Activated T-helper 17 cell treated with anti-CD3 and anti-CD28 coated beads, Interleukin-2, amount 50 U/mL, for 72 hours (primary cell): ENCODE measurements around the gene MANBA. TPM values are rescaled to one million over a fixed set of nuclear protein-coding genes. Genes with fewer than 3 reads are reported as not detected.

Experiments
- ATAC-seq: fragments of 150-1000 bp; cut with Tn5 transposase; replicated peaks from 2 replicates; pipeline ENCODE4 v1.10.0; 2021; ENCODE audit warnings: mild to moderate bottlenecking, moderate library complexity
- H3K27ac Mint-ChIP-seq: one replicate; pipeline ENCODE4 v1.8.0; 2022; ENCODE audit warnings: mixed read lengths
- H3K27me3 Mint-ChIP-seq: one replicate; pipeline ENCODE4 v1.8.0; 2022; ENCODE audit warnings: mixed read lengths
- H3K36me3 Mint-ChIP-seq: one replicate; pipeline ENCODE4 v1.8.0; 2022; ENCODE audit warnings: low read depth, mild to moderate bottlenecking, mixed read lengths
- H3K4me1 Mint-ChIP-seq: one replicate; pipeline ENCODE4 v1.8.0; 2022; ENCODE audit warnings: mixed read lengths
- H3K4me3 Mint-ChIP-seq: one replicate; pipeline ENCODE4 v1.8.0; 2022; ENCODE audit warnings: mild to moderate bottlenecking, mixed read lengths
- H3K9me3 Mint-ChIP-seq: one replicate; pipeline ENCODE4 v1.8.0; 2022; ENCODE audit warnings: mixed read lengths
- total RNA-seq, 2 donors: library from RNA; stranded (reverse); gene quantifications; one replicate each; pipeline ENCODE4 v1.2.3, GENCODE V29; 2022

The MANBA gene
- total RNA-seq, 2 donors from 2014 or later: 10.0 to 13.6 TPM

DNA sequence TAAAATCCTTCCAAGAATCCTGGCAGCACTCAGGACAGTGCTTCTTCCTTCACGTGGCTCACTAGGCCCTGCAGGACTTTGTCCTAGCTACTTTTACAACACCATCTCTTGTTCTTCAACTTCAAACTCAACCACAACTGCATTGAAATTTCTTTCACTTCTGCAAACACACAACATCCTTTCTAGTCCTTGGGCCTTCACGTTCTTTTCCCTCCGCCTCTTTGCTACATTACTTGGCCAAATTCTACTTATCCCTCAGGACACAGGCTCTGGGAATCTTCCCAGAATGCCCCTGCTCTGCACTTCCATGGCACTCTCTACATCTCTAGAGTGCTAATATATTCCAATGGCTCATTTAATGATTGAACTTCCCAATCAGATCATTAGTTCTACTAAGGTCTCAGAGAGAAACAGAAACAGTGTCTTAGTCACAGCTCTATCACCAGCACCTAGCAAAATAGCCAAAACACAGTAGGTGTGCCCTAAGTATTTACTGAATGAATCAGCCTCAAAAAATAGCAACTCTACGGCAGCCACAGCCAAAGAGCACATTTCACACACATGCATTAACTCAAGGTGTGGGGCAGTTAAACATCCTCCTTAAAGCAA, 73.3 kb downstream of the MANBA start:
- ATAC-seq: peak; percentile 63
- Mint-ChIP-seq H3K27me3 (no peaks in the 10 kb centered on the region), H3K9me3 (no peaks in the 10 kb centered on the region), H3K4me1 (no peaks in the 10 kb centered on the region), H3K4me3 (no peak overlapping the region), H3K36me3 (peaks cover 6% of the 10 kb centered on the region), H3K27ac (no peak overlapping the region)

DNA sequence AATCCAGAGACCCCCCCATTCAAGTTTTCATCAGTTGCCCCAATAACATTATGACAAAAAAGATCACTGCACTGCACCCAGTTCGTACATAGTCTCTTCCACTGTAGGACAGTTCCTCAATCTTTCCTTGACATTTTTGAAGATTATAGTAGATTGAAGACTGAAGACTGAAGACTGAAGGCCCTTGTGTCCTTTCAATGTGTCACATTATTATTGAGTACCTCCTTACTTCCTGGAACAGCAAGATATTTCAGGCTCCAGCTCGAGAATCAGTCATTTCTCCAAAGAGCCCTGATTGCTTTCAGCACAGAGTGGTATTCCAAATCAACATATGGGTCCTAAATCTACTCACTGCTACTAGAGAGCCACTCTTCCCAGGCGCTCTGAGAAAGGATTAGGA, 75.0 kb downstream of the MANBA start:
- H3K36me3 Mint-ChIP-seq: peaks cover 14% of the 10 kb centered on the region
- no peaks in the 10 kb centered on the region for H3K4me1 Mint-ChIP-seq
- ATAC-seq: no peak
- H3K9me3 Mint-ChIP-seq: no peaks in the 10 kb centered on the region
- H3K27ac Mint-ChIP-seq: no peak overlapping the region
- H3K27me3 Mint-ChIP-seq: no peaks in the 10 kb centered on the region
- H3K4me3 Mint-ChIP-seq: no peak overlapping the region

DNA sequence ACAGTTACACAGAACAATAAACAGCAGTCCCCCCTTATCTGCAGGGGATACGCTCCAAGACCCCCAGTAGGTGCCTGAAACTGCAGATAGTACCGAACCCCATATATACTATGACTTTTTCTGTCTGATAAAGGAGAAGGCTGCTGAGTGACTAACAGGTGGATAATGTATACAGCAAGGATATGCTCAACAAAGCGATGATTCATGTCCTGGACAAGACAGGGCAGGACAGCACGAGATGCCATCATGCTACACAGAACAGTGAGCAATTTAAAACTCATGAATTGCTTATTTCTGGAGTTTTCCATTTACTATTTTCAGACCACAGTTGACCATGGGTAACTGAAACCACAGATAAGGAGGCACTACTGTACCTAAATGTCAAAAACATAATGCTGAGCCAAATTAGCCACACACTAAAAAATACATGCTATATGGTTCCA, 76.1 kb downstream of the MANBA start:
- no peak overlapping the region for H3K4me3 Mint-ChIP-seq
- H3K9me3 Mint-ChIP-seq: no peaks in the 10 kb centered on the region
- H3K27ac Mint-ChIP-seq: no peak overlapping the region
- H3K27me3 Mint-ChIP-seq: no peaks in the 10 kb centered on the region
- peak; percentile 66 for ATAC-seq
- H3K4me1 Mint-ChIP-seq: no peaks in the 10 kb centered on the region
- peaks cover 17% of the 10 kb centered on the region for H3K36me3 Mint-ChIP-seq

DNA sequence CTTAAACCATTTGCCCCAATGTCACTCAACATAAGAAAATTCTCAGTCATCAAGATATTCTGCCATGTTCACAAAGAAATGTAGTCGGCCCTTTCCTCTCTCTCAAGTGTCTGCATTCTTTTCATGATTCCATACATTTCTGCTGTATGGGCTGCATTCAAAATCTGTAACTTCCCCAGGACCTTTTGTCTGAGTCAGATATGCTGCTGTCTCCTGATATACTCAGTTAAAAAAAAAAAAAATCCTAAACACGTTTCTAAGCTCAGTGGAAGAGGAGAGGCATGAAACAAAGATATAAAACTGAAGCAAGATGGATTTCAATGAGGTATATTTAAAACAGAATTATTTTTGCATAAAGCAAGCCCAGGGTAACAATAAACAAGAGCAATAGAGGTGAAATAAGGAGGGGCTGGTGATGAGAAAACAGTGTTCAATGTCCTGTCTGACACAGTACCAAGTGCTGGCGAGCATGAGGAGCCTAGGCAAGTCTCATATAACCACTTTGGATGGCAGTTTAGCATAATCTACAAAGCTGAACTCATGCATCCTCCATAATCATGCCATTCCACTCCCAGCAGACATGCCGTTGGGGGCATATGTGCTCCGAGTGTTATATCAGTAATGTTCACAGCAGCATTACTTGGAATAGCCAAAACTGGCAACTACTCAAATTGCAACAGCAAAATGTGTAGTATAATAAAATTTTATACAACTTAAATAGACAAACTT, 76.7 kb downstream of the MANBA start:
- Mint-ChIP-seq H3K4me1 (no peaks in the 10 kb centered on the region), H3K4me3 (no peak overlapping the region)
- no peak for ATAC-seq

DNA sequence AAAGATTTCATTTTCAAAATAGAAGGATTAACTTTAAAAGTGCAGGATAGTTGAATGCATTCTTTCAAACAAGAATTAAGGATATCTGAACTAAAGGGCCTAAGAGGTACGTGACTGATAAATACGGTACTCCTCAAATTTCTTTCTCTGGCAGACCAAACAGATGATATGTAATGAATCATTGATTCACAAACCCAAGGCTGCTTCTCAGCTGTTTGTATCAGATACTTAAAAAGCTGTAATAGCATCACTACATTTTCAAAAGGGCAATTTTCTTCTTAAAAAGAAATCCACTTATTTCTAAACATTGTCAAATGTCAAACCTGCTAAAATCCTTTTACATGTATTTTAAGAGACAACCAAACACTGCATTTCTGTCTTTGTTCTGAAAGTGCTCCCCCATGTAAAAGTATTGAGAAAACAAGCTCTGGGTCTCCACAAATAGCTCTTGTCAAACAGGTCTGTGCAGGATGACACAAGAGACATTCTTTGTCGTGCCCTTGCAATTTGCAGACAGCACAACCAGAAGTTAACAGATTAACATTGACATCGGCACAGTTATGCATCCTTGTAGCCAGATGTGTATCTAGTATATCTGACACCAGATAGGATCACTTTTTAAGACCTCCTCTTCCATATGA, 82.0 kb downstream of the MANBA start:
- Mint-ChIP-seq H3K36me3 (peaks cover 15% of the 10 kb centered on the region), H3K4me1 (peaks cover 6% of the 10 kb centered on the region), H3K9me3 (no peaks in the 10 kb centered on the region), H3K4me3 (no peak overlapping the region), H3K27ac (no peak overlapping the region), H3K27me3 (no peaks in the 10 kb centered on the region)
- no peak for ATAC-seq

More for the DNA sequence above, 76.7 kb downstream of the MANBA start:
- no peaks in the 10 kb centered on the region for H3K27me3 Mint-ChIP-seq
- H3K36me3 Mint-ChIP-seq: peaks cover 15% of the 10 kb centered on the region
- H3K27ac Mint-ChIP-seq: no peak overlapping the region
- no peaks in the 10 kb centered on the region for H3K9me3 Mint-ChIP-seq

DNA sequence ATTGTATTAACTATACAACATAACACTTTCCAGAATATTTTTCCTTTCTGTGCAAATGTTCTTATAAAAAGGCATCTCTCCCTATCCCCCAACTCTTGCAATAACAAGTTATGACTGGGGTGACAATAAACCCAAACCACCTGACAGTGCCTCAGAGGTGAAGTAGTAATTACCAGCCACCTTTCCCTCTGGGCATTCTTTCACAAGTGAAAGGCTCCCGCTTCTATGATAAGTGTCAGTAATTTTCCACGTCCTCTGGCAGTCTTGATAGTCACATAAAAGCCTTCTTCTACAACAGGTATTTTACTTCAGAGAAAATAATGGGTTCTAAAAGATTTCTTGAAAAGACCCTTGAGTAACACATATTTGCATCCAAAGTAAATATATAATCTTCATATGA, 82.7 kb downstream of the MANBA start:
- H3K27me3 Mint-ChIP-seq: no peaks in the 10 kb centered on the region
- H3K9me3 Mint-ChIP-seq: no peaks in the 10 kb centered on the region
- H3K27ac Mint-ChIP-seq: no peak overlapping the region
- peaks cover 6% of the 10 kb centered on the region for H3K4me1 Mint-ChIP-seq
- peaks cover 15% of the 10 kb centered on the region for H3K36me3 Mint-ChIP-seq
- H3K4me3 Mint-ChIP-seq: no peak overlapping the region
- ATAC-seq: no peak

DNA sequence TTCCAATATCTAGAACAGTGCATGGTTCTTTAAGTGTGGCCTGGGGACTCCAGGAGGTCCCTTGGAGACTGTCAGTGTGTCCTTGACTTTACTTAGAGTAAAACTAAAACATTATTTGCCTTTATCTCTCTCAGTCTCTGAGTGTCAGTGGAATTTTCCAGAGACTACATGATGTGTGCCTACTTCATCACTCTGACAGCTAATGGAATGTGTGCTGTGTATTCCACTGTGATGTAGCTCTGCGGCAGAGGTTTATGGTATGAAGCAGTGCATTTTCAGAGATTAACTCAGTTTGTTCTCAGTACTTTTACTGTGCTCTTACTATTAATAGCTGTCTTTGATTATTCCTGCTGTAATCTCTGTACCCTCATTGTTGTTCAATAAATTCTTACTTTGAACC, 85.6 kb downstream of the MANBA start:
- H3K9me3 Mint-ChIP-seq: no peaks in the 10 kb centered on the region
- H3K27me3 Mint-ChIP-seq: no peaks in the 10 kb centered on the region
- no peak overlapping the region for H3K4me3 Mint-ChIP-seq
- peaks cover 6% of the 10 kb centered on the region for H3K4me1 Mint-ChIP-seq
- H3K27ac Mint-ChIP-seq: no peak overlapping the region
- no peak for ATAC-seq
- H3K36me3 Mint-ChIP-seq: peaks cover 3% of the 10 kb centered on the region

DNA sequence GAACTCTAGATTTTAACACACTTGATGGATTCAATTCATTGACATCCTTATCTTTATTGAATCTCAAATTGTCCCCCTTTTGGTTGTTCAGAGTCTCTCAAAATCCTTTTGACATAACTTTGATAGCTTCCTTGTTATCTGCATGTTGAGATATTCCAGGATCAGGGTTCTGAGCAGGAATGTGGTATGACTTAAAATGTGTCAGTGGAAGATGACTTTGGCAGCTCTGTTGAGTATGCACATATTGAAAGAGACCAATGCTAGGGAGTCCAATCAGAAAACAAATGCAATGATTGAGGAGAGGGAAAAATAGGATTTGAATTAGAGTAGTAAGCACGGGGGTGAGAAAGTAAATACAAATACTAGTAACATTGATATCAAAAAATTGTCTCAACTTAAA, 93.8 kb downstream of the MANBA start:
- Mint-ChIP-seq H3K4me3 (no peak overlapping the region), H3K27ac (no peak overlapping the region), H3K36me3 (peaks cover 36% of the 10 kb centered on the region), H3K9me3 (no peaks in the 10 kb centered on the region), H3K4me1 (no peaks in the 10 kb centered on the region), H3K27me3 (no peaks in the 10 kb centered on the region)
- no peak for ATAC-seq

DNA sequence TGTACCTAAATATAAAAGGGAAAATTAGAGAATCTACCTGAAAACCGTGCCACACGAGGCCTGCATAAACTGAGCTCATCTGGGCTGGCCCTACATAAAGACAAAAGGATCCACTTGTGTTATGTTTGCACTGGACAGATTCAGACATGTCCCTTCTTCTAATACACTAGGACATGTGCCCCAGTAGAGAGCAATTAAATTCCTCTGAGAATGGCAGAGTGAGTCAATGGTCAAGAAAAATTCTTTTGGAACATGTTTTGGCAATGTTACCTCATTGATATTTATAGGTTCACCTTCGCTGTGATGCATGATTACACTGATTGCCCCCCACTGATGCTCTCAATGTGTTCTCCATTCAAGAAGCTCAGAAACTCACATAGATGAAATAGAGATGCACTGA, 95.2 kb downstream of the MANBA start:
- Mint-ChIP-seq H3K4me1 (no peaks in the 10 kb centered on the region), H3K36me3 (peaks cover 36% of the 10 kb centered on the region), H3K27me3 (no peaks in the 10 kb centered on the region), H3K27ac (no peak overlapping the region), H3K4me3 (no peak overlapping the region), H3K9me3 (no peaks in the 10 kb centered on the region)
- no peak for ATAC-seq

DNA sequence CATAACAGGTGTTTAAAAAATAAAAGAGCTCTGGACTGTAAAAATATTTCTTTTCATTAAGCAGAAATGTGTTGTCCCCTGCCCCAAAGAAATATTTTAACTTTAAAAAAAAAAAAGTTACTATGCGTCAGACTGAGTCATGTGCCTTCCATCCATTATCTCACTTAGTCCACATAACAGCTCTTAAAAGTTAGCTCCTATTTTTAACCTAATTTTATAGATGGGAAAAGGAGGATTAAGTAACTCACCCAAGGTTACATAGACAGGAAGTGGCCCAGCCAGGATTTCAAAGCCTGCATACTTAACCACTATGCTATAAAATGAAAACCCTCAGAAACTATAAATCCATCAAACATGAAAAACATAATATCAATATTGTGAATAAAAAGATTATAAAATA, 97.7 kb downstream of the MANBA start:
- H3K36me3 Mint-ChIP-seq: peaks cover 22% of the 10 kb centered on the region
- no peaks in the 10 kb centered on the region for H3K27me3 Mint-ChIP-seq
- no peaks in the 10 kb centered on the region for H3K9me3 Mint-ChIP-seq
- H3K4me1 Mint-ChIP-seq: no peaks in the 10 kb centered on the region
- ATAC-seq: no peak
- H3K27ac Mint-ChIP-seq: no peak overlapping the region
- no peak overlapping the region for H3K4me3 Mint-ChIP-seq

DNA sequence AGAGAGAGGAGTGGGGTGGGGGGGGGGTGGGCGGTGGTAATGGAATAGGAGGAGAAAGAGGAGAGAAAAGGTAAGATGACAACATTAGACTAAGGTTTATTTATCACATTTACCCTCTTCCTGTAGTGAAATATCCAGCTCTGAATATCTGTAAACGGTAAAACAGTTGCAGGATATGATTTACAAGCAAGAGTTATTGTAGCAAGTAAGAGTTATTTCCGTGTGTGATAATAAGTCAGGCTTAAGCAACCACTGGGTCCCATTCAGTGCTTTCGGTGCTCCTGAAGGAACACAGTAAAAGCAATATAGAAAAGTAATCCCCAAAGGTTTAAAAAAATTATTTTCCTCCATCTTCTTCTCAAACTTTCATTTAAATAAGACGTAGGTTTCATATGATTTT, 103.6 kb downstream of the MANBA start:
- Mint-ChIP-seq H3K4me3 (no peak overlapping the region), H3K4me1 (no peaks in the 10 kb centered on the region), H3K36me3 (peaks cover 9% of the 10 kb centered on the region), H3K27ac (no peak overlapping the region), H3K27me3 (no peaks in the 10 kb centered on the region), H3K9me3 (no peaks in the 10 kb centered on the region)
- no peak for ATAC-seq

DNA sequence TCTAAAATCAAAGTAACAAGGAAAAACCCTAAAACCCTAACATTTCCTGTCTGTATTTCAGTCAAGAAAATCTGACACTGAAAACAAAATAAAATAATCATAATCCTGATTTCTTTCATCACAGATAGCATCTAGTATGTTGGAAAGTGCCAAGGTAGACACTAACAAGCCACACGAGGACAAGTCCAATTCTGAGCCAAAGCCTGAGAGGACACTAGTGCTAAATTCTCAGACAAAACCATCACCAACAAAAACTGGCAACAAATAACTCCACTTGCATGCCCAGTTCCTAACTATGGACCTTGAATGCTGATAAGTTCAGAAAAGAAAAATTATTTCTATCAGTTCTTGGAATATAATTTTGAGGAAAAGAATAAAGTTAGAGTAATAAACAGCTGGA, 113.7 kb downstream of the MANBA start:
- no peak for ATAC-seq
- H3K36me3 Mint-ChIP-seq: peaks cover 38% of the 10 kb centered on the region
- peaks cover 6% of the 10 kb centered on the region for H3K4me1 Mint-ChIP-seq
- H3K27ac Mint-ChIP-seq: no peak overlapping the region
- no peaks in the 10 kb centered on the region for H3K9me3 Mint-ChIP-seq
- no peaks in the 10 kb centered on the region for H3K27me3 Mint-ChIP-seq
- no peak overlapping the region for H3K4me3 Mint-ChIP-seq

DNA sequence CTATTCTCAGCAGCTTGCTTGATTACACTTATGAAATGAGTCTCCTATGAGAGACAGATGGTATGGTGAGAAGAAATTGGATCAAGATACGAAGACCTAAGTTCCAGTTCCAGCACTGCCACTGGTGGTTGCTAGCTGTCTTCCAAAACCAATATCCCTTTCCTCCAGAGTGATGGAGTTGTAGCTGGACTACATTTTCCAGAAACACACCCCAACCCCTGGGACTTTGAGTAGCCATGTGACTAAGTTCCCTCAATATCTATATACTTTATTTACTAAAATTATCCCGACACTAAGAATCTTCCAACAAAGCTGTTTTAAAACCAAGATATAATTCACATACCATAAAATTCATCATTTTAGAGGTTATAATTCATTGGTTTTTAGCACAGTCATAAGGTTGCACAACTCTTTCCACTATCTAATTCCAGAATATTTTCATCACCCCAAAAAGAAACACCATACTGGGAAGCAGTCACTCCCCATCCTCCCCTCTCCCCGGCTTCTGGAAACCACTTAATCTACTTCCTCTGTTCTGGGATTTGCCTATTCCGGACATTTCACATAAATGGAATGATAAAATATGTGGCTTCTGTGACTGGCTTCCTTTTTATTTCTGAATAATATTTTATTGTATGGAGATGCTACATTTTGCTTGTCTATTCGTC, 118.0 kb downstream of the MANBA start:
- H3K4me3 Mint-ChIP-seq: no peak overlapping the region
- no peak overlapping the region for H3K27ac Mint-ChIP-seq
- H3K36me3 Mint-ChIP-seq: peaks cover 5% of the 10 kb centered on the region
- H3K27me3 Mint-ChIP-seq: no peaks in the 10 kb centered on the region
- peaks cover 6% of the 10 kb centered on the region for H3K4me1 Mint-ChIP-seq
- no peaks in the 10 kb centered on the region for H3K9me3 Mint-ChIP-seq
- ATAC-seq: no peak

DNA sequence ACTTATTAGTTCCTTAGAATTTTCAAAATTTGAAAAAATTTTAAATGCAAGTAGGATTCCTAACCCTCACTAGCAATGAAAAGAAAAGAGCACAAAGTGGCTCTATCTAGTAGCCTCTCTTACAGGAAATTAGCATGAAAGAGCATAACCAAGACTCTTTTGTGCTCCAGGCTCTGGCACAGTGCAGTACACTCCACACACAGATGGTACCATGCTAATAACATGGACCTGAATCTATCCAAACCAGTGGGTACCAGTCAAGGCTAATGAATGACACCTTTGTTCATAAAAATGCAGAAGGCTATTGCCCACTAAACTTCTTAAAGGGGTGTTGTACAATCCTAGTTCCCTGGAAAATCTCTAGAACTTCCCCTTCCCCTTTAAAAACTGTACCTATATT, 119.0 kb downstream of the MANBA start:
- Mint-ChIP-seq H3K4me1 (peaks cover 5% of the 10 kb centered on the region), H3K36me3 (no peaks in the 10 kb centered on the region), H3K27ac (no peak overlapping the region), H3K4me3 (no peak overlapping the region), H3K9me3 (no peaks in the 10 kb centered on the region), H3K27me3 (no peaks in the 10 kb centered on the region)
- ATAC-seq: no peak

DNA sequence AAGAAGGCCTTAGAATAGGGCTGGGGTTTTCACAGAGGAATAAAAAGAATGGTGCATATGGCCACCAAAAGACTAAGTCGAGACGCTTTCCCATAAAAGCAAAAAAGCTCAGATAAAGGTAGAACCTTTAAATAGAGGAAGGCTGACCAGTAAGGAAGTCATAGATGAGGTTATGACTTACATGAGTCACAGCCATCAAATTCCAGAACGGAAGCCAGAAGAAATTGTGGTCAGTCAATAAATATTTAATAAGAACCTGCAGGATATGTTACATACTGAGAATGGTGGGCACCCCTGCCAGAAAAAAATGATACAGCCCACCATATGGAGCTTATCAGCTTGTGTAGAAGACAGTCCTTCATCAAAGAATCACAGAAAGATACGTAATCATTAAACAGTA, 120.1 kb downstream of the MANBA start:
- H3K36me3 Mint-ChIP-seq: no peaks in the 10 kb centered on the region
- H3K27me3 Mint-ChIP-seq: no peaks in the 10 kb centered on the region
- no peak overlapping the region for H3K27ac Mint-ChIP-seq
- ATAC-seq: no peak
- H3K9me3 Mint-ChIP-seq: no peaks in the 10 kb centered on the region
- H3K4me1 Mint-ChIP-seq: no peaks in the 10 kb centered on the region
- H3K4me3 Mint-ChIP-seq: no peak overlapping the region
